Esophagus muscularis mucosa (tissue), 4 donors: ENCODE data around the gene CPED1. TPM values are rescaled to one million over a fixed set of nuclear protein-coding genes. Genes with fewer than 3 reads are reported as not detected.
"Not testable (repeated sequence)": the region's sequence is repeated elsewhere in the genome, so short reads cannot be mapped to it uniquely, and the experiment has no call there.

Source experiments
- DNase-seq: peaks from one replicate; pipeline ENCODE4 v3.0.0-alpha.2; 2017; ENCODE audit errors: extremely low spot score
- H3K27ac ChIP-seq, 4 donors: fragments of 200-600 bp; sonication (generic); replicated peaks in 1 of 4; 1 replicate in 3 of 4; 2 replicates in 1 of 4; pipeline ENCODE4 v1.5.1; 2016 to 2019; ENCODE audit warnings: mild to moderate bottlenecking in 1 of 4
- H3K27me3 ChIP-seq, 4 donors: fragments of 200-600 bp; sonication (generic); one replicate each; pipeline versions ENCODE4 v1.5.1 to v1.6.0; 2016 to 2019
- H3K36me3 ChIP-seq, 4 donors: fragments of 200-600 bp; sonication (generic); one replicate each; pipeline ENCODE4 v1.5.1; 2016 to 2019
- H3K4me1 ChIP-seq, 4 donors: fragments of 200-600 bp; sonication (generic); one replicate each; pipeline ENCODE4 v1.5.1; 2016 to 2019
- H3K4me3 ChIP-seq, 4 donors: fragments of 200-600 bp; sonication (generic); 1 replicate in 2 of 4; 2 replicates in 2 of 4; pipeline ENCODE4 v1.5.1; 2016 to 2019; ENCODE audit warnings: mild to moderate bottlenecking in 4 of 4, moderate library complexity in 1 of 4
- H3K9me3 ChIP-seq, 4 donors: fragments of 200-600 bp; sonication (generic); 1 replicate in 3 of 4; 2 replicates in 1 of 4; pipeline ENCODE4 v1.5.1; 2016 to 2019
- EP300 ChIP-seq: sonication (generic); formaldehyde crosslinking; IDR thresholded peaks from one replicate; pipeline ENCODE4 v1.6.1; 2017; ENCODE audit warnings: antibody characterized with exemption
- POLR2A ChIP-seq: fragments of 450-650 bp; IDR thresholded peaks from one replicate; pipeline ENCODE4 v1.6.1; 2017; ENCODE audit warnings: antibody characterized with exemption, moderate library complexity, mild to moderate bottlenecking, low read depth
- POLR2AphosphoS5 ChIP-seq, 2 donors: sonication (generic); formaldehyde crosslinking; IDR thresholded peaks; one replicate each; pipeline ENCODE4 v1.6.1; 2017; ENCODE audit warnings: antibody characterized with exemption in 2 of 2
- WGBS: methylation state at CpG from one replicate; pipeline ENCODE4 v1.1.5; 2018; 5-methylcytosine and 5-hydroxymethylcytosine counted together
- intact Hi-C: fragments of 100-400 bp; cut with DNase I; formaldehyde crosslinking; loops from one replicate; pipeline ENCODE4 v1.15.1; 2023
- total RNA-seq, 4 donors: library from RNA; depleted of rRNA; stranded (reverse); fragments of >200 nt; gene quantifications; one replicate each; pipeline versions ENCODE4 v1.1.0 to v1.2.1, GENCODE V29; 2016
- TF ChIP-seq, protein P1 (sequence below), 3 experiments: fragments of 200-600 bp in 2 of 3; fragments of 450-650 bp in 1 of 3; sonication (generic) in 2 of 3; IDR thresholded peaks; one replicate each; pipeline ENCODE4 v1.5.1; 2017 to 2019; ENCODE audit warnings: antibody characterized with exemption in 3 of 3, mild to moderate bottlenecking in 2 of 3, moderate library complexity in 1 of 3

The CPED1 gene
- total RNA-seq, 4 donors from 2014 or later: 28.1 to 81.8 (median 32.0) TPM

DNA sequence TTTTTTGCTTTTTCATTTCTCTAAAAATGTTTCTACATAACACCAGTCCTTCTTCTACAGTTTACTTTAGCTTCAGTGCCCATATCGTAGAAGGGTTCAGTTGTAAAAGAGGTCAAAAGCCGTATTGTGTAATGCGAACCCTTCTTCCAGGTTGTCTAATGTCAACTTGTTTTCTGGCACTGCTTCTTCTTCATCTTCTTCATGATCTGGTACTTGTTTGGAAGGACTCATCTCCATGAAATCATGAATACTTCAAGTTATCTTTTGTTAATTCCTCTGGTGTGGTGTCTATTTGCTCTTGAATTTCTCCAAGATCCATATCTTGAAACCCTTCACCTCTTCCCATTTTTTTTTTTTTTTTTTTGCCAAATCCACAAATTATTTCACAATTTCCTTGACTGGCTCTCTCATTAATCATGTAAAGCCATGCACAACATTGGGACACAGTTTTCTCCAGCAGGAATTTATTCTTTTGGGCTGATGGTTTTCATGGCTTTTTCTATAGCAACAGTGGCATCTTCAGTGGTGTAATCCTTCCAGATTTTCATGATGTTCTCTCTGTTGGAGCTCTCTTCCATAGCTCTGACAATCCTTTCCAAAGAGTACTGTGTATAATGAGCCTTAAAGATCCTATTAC, 85.1 kb downstream of the CPED1 start:
- 95% methylated on average over 3 of the region's 3 CpGs for WGBS
- TF ChIP-seq EP300: no peak
- TF ChIP-seq POLR2A: no peak
- TF ChIP-seq, protein P1, sequence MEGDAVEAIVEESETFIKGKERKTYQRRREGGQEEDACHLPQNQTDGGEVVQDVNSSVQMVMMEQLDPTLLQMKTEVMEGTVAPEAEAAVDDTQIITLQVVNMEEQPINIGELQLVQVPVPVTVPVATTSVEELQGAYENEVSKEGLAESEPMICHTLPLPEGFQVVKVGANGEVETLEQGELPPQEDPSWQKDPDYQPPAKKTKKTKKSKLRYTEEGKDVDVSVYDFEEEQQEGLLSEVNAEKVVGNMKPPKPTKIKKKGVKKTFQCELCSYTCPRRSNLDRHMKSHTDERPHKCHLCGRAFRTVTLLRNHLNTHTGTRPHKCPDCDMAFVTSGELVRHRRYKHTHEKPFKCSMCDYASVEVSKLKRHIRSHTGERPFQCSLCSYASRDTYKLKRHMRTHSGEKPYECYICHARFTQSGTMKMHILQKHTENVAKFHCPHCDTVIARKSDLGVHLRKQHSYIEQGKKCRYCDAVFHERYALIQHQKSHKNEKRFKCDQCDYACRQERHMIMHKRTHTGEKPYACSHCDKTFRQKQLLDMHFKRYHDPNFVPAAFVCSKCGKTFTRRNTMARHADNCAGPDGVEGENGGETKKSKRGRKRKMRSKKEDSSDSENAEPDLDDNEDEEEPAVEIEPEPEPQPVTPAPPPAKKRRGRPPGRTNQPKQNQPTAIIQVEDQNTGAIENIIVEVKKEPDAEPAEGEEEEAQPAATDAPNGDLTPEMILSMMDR (IDR thresholded peaks at IDR 0.05): no peak
- no peak for TF ChIP-seq POLR2AphosphoS5 (IDR thresholded peaks at IDR 0.05)
- peaks cover 4 to 16% (median 13%) of the 10 kb centered on the region in 4 donors for H3K4me1 ChIP-seq
- no peak overlapping the region for H3K27ac ChIP-seq
- H3K27me3 ChIP-seq: no peaks in the 10 kb centered on the region
- intact Hi-C loops: no loop called here
- no peaks in the 10 kb centered on the region for H3K9me3 ChIP-seq
- H3K36me3 ChIP-seq: no peaks in the 10 kb centered on the region
- DNase-seq: no peak
- no peak overlapping the region for H3K4me3 ChIP-seq

DNA sequence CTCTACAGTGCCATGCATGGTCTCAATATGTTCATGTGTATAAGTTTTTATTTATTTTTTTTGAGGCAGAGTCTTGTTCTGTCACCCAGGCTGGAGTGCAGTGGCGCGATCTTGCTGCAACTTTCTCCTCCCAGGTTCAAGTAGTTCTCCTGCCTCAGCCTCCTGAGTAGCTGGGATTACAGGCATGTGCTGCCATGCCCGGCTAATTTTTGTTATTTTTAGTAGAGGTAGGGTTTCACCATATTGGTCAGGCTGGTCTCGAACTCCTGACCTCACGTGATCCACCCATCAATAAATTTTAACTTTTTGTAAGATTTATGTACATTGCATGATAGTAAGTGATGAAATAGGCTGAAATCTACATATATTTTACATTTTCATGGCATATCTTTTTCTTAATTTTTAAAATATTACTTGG, 86.9 kb downstream of the CPED1 start:
- H3K27ac ChIP-seq, H3K27me3 ChIP-seq, H3K9me3 ChIP-seq, H3K4me1 ChIP-seq, H3K36me3 ChIP-seq, H3K4me3 ChIP-seq, intact Hi-C loops, DNase-seq: not testable (repeated sequence)
- 93% methylated on average over 5 of the region's 5 CpGs for WGBS

DNA sequence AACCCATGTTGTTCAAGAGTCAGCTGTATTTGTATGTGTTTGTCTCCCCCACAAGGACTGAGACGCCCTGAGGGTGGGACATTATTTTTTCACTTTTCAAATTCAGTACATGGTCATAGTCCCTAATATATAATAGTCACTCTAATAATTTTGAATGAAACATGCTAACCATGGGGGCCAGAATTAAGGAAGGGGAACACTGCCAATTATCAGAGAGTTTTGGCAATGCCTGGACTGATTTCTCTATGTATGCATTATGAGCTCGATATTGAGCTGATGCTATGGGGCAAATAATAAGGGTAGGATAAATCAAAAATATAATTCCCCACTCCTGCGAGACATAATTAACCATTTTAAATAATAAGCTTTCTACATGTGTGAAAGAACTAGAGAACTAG, 87.4 kb downstream of the CPED1 start:
- intact Hi-C loops: no loop called here
- no peaks in the 10 kb centered on the region for H3K36me3 ChIP-seq
- WGBS: 93% methylated on average over 3 of the region's 3 CpGs
- DNase-seq: no peak
- H3K27me3 ChIP-seq: no peaks in the 10 kb centered on the region
- no peak overlapping the region for H3K27ac ChIP-seq
- TF ChIP-seq POLR2A (no peak), POLR2AphosphoS5 (IDR thresholded peaks at IDR 0.05) (no peak), EP300 (no peak)
- TF ChIP-seq, protein P1 (IDR thresholded peaks at IDR 0.05): no peak
- H3K4me1 ChIP-seq: peaks cover 0 to 6% (median 3%) of the 10 kb centered on the region in 4 donors
- no peak overlapping the region for H3K4me3 ChIP-seq
- no peaks in the 10 kb centered on the region for H3K9me3 ChIP-seq

DNA sequence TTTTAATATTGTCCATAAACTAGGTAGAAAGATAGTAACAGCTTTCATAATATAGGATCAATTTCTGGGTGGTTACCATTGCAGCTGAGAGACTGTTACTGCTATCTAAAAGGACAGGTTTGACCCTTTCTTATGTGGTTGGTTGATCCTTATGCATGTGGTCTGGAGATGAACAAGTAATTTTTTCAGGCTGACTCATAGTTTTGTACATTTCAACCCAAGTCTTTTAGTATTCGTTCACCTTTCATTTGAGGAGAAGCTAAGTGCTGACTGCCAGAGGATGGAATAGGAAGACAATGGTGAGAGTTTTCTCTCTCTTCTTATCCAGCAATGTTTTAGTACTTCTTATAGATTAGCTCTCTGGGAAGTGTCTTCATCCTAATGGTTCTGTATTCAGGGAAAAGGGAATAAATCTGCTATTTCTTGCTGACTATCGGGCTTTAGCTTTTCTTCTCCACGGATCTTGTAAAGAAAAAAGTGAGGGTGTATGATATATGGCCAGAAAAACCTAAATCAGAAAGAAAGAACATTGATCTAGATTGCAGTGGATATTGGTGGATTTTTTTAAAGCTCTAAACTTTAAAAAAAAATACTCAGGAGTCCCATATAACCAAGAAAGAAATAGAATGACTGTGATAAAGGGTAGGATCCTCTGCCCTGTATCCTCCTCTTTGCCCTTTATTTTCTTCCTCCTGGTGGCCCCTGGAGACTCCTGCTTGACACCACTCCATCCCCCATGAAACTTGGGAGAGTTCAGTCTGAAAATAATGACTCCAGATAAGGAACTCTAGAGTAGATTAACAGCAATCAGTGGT, 88.0 kb downstream of the CPED1 start:
- WGBS: 79% methylated on average over 3 of the region's 3 CpGs
- no peaks in the 10 kb centered on the region for H3K27me3 ChIP-seq
- no peak overlapping the region for H3K4me3 ChIP-seq
- intact Hi-C loops: no loop called here
- no peaks in the 10 kb centered on the region for H3K36me3 ChIP-seq
- peaks cover 4 to 9% (median 7%) of the 10 kb centered on the region in 4 donors for H3K4me1 ChIP-seq
- no peak for DNase-seq
- H3K9me3 ChIP-seq: no peaks in the 10 kb centered on the region
- no peak overlapping the region for H3K27ac ChIP-seq
- TF ChIP-seq, protein P1 (IDR thresholded peaks at IDR 0.05): no peak
- TF ChIP-seq POLR2A: no peak

DNA sequence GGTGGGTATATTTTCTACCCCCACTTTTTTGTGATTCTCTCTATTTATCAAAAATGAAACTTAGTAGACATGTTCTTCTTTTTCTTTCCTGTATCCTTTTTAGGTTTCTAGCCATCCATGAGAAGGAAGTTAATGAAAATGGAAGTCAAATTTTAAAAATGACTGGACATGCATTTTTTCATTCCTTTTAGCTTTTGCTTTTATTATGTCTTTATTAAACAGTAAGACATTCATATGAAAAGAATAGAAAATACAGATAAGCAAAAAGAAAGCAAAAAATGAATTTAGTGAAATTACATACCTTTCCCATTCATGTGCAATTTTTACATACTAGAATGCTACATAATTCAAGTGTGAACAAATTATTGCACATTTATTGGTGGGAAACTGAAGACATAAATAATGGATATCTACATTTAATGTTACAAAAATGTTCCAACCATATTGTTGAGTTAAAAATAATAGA, 88.7 kb downstream of the CPED1 start:
- DNase-seq: no peak
- H3K27ac ChIP-seq: no peak overlapping the region
- H3K9me3 ChIP-seq: no peaks in the 10 kb centered on the region
- peaks cover 8 to 15% (median 11%) of the 10 kb centered on the region in 4 donors for H3K4me1 ChIP-seq
- no peaks in the 10 kb centered on the region for H3K36me3 ChIP-seq
- no peak overlapping the region for H3K4me3 ChIP-seq
- intact Hi-C loops: no loop called here
- TF ChIP-seq, protein P1 (IDR thresholded peaks at IDR 0.05): no peak
- no peak for TF ChIP-seq POLR2AphosphoS5 (IDR thresholded peaks at IDR 0.05)
- no peak for TF ChIP-seq EP300
- no peak for TF ChIP-seq POLR2A
- no peaks in the 10 kb centered on the region for H3K27me3 ChIP-seq
